Measurements from ENCODE around the gene MKNK1. TPM values are rescaled to one million over a fixed set of nuclear protein-coding genes. Genes with fewer than 3 reads are reported as not detected.

The MKNK1 gene
- total RNA-seq, 1 experiment from 2014 or later: 12.9 TPM

DNA sequence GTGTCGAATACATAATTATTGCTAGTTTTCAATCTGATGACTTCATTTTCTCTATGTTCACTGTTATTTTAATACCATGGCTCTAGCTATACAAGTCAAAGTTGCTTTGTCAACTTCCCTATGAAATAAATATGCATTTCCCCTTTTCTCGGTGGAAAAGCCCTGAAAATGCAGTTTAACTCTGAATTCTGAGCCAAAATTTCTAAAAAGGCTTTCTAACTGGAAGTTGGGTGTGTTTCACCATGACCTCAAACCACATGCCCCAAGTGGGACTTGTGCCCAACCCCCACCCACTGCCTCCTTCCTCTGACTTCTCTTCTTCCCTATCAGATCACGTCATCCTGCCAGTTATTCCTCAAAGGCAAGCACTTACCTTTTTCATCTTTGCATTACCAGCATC, 8.9 kb downstream of the MKNK1 start:
- Histone ChIP-seq H3K4me1 (ENCODE audit: insufficient read depth, low read length) (no peaks in the 10 kb centered on the region; the same call in 1 of the 2 replicates), H3K23ac (ENCODE audit: insufficient read length, low read depth, low read length) (no peak overlapping the region), H4K8ac (replicated peaks; ENCODE audit: insufficient read length, low read depth, low read length) (no peak overlapping the region), H4K20me1 (ENCODE audit: control insufficient read depth, insufficient read depth, insufficient read length) (no peaks in the 10 kb centered on the region), H3K23me2 (ENCODE audit: insufficient read length, low read depth, low read length, poor library complexity, severe bottlenecking) (no peaks in the 10 kb centered on the region), H3K18ac (ENCODE audit: insufficient read length, low read depth, low read length) (no peak overlapping the region), H2BK15ac (ENCODE audit: low read depth, low read length) (no peak overlapping the region), H2AFZ (ENCODE audit: low read length) (no peak overlapping the region), H2BK120ac (ENCODE audit: low read depth, low read length, poor library complexity, severe bottlenecking) (no peak overlapping the region), H3K27me3 (ENCODE audit: insufficient read depth, low read length) (no peaks in the 10 kb centered on the region), H2BK20ac (ENCODE audit: low read depth, low read length, poor library complexity, severe bottlenecking) (no peak overlapping the region), H2BK12ac (ENCODE audit: insufficient read length, low read depth, low read length) (no peak overlapping the region), H3K56ac (ENCODE audit: insufficient read length, low read depth, low read length) (no peak overlapping the region), H3K79me2 (ENCODE audit: insufficient read depth, low read length) (no peaks in the 10 kb centered on the region), H3K4ac (ENCODE audit: low read depth, low read length) (no peak overlapping the region), H3K27ac (ENCODE audit: insufficient read length, low read depth, low read length) (no peak overlapping the region), H3K9me3 (ENCODE audit: control insufficient read depth, low read depth, low read length) (no peaks in the 10 kb centered on the region), H4K5ac (ENCODE audit: insufficient read length, low read depth, low read length) (no peak overlapping the region), H3K4me2 (ENCODE audit: insufficient read depth, insufficient read length, low read length) (no peak overlapping the region), H4K91ac (ENCODE audit: insufficient read length, low read depth, low read length) (no peak overlapping the region), H3K79me1 (ENCODE audit: insufficient read depth, low read depth, low read length, poor library complexity, severe bottlenecking) (no peaks in the 10 kb centered on the region), H2BK5ac (ENCODE audit: insufficient read length, low read length) (no peak overlapping the region), H3K14ac (ENCODE audit: insufficient read depth, low read length) (no peak overlapping the region), H2AK5ac (ENCODE audit: insufficient read length, low read length) (no peak overlapping the region), H3T11ph (ENCODE audit: low read length) (no peak overlapping the region), H3K9ac (ENCODE audit: extremely low read depth, insufficient read length, low read length) (no peak overlapping the region)
- peaks cover 0 to 5% of the 10 kb centered on the region in 2 experiments; a peak in 1 of 4 replicates for H3K4me1 Mint-ChIP-seq
- no peak overlapping the region for H3K4me3 Mint-ChIP-seq
- H3K27me3 Mint-ChIP-seq (ENCODE audit: low read depth): no peaks in the 10 kb centered on the region
- DNase-seq: no peak
- no peak overlapping the region for H3K27ac Mint-ChIP-seq
- TF ChIP-seq CTCF (conservative IDR thresholded peaks at IDR 0.05): no peak
- WGBS (ENCODE audit: extremely low coverage, insufficient read length, low lambda C conversion rate): no CpG with 5 or more reads among the region's 3 CpGs
- H3K36me3 Mint-ChIP-seq (ENCODE audit: insufficient read depth in 1 of 3, low read depth in 3 of 3): peaks cover 0 to 28% (median 0%) of the 10 kb centered on the region in 3 experiments; a peak in 5 of 7 replicates
- no peaks in the 10 kb centered on the region for H3K9me3 Mint-ChIP-seq

Data from H9 (cell line).